GM12873 (cell line): ENCODE results near the gene MYH16.
A peak's percentile ranks its signal among the peaks of the same experiment; 100 is the strongest.

Source experiments
- TF ChIP-seq, protein P1 (sequence below): IDR thresholded peaks from 2 replicates; pipeline ENCODE4 v1.5.1; 2012; ENCODE audit warnings: low read depth, mild to moderate bottlenecking, moderate library complexity, low read length, control low read depth; ENCODE audit not compliant: insufficient read depth; ENCODE audit errors: missing control alignments

MYH16 gene

DNA sequence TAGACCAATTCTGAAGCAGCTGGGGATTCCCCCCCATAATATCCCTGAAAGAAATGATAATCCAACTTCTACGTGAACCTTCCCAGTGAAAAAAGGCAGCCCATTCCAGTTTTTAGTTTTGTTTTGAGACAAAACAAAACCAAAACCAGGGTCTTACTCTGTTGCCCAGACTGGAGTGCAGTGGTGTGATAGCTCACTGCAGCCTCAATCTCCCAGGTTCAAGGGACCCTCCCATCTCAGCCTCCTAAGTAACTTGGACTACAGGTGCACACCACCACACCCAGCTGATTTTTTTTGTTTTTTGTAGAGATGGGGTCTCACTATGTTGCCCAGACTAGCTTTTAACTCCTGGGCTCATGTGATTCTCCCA, 40.5 kb downstream of the MYH16 start:
- TF ChIP-seq, protein P1, sequence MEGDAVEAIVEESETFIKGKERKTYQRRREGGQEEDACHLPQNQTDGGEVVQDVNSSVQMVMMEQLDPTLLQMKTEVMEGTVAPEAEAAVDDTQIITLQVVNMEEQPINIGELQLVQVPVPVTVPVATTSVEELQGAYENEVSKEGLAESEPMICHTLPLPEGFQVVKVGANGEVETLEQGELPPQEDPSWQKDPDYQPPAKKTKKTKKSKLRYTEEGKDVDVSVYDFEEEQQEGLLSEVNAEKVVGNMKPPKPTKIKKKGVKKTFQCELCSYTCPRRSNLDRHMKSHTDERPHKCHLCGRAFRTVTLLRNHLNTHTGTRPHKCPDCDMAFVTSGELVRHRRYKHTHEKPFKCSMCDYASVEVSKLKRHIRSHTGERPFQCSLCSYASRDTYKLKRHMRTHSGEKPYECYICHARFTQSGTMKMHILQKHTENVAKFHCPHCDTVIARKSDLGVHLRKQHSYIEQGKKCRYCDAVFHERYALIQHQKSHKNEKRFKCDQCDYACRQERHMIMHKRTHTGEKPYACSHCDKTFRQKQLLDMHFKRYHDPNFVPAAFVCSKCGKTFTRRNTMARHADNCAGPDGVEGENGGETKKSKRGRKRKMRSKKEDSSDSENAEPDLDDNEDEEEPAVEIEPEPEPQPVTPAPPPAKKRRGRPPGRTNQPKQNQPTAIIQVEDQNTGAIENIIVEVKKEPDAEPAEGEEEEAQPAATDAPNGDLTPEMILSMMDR: no peak

DNA sequence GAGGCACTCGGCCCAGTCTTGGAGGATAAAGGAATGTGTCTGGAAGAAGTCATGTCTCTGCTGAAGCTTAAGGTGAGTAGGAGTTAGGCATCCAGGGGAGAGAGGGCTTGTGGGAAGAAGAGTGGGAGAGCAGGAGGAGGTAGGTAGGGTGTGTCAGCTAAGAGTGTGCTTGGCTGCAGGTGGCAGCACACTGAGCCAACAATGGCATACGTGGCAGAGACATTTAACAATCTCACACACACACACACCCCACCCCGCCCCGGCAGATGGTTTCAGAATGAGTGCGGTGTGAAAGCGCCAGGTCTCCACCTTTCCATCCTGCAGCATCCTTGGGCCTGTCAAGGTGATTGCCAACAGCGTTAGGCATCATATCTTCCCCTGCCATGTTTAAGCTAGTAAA, 41.9 kb downstream of the MYH16 start:
- TF ChIP-seq, protein P1: peak; percentile 29

DNA sequence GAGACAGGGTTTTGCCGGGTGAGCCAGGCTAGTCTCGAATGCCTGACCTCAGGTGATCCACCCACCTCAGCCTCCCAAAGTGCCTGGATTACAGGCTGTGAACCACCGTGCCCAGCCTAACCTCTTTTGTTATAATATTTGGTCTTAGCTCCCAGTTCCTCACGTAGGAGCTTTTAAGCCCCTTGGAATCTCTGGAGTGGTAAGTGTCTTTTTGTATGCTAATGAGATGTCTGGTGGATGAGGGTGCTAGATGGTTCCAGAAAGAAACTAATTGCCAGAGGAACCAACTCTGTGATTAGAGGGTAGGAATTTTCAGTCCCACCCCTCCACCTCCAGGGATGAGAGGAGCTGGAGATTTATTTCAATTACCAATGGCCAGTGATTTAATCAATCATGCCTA, 47.7 kb downstream of the MYH16 start:
- TF ChIP-seq, protein P1: no peak

DNA sequence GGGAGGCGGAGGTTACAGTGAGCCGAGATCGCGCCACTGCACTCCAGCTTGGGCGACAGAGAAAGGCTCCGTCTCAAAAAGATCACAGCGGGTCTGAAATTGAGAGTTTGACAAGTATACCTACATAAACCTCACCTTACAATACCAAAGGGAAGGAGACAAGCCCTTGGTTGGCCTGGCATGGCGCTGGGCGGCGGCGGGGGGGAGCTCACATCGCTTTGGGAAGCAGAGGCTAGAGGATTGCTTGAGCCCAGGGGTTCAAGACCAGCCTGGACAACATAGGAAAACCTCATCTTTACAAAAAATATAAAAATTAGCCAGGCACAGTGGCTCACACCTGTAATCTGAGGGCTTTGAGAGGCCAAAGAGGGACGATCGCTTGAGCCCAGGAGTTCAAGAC, 51.9 kb downstream of the MYH16 start:
- TF ChIP-seq, protein P1: no peak

DNA sequence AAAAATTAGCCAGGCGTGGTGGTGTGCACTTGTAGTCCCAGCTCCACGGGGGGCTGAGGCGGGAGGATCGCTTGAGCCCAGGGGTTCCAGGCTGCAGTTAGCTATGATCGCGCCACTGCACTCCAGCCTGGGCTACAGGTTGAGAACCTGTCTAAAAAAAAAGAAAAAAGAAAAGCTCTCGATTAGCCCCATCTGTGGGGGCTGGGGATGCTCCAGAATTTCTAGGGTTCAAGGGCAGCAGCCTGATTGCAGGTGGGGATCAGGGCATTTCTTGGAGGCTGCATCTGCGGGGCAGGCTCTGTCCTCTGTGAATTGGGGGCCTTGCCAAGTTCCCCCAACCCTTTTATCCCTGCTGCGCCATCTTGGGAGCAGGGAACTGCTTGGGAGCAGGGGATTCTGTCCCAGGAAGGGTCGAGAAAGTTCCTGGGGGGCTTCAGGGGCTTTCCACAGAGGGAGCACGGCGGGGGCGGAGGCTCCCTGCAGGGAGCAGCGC, 52.4 kb downstream of the MYH16 start:
- TF ChIP-seq, protein P1: no peak

DNA sequence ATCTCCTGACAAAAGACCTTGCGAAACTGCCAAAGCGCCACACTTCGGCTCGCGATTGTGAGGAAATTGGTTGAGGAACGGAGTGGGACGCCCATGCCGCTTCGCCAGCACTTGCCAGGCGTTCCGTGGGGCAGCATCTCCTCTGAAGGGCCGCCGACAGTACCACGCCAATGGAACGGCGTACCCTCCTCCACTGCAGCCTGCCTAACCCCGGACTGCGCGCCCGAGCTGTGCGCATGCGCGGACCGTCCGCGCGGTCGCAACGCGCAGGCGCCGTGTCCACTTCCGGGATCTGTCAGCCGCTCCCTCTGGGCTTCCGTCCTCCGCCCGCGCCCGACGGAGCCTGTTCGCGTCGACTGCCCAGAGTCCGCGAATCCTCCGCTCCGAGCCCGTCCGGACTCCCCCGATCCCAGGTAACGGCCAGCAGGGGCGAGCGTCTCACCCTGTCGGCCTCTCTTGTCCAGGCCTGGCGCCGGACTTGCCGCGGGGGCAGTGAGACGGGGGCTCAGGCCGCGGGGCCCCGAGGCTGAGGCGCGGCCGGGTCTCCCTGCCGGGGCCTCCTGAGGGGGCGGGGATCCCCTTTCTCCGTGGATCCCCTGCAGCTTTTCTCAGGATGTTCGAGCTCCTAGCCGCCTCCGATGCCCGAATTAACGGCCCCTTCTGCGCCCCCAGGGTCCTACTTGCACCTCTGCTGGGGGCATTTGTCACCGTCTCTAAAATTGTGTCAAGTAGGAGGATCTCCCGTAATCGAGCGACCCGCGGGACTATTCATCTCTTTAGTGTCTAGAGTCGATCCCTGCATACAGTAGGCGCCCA, 53.2 kb downstream of the MYH16 start, which contains the start of gene ARPC1A:
Gene ARPC1A, plus strand, starts transcription at position 307 of the 816 bp plus-strand sequence. CDS start 7,456 bp downstream, outside the sequence.
- TF ChIP-seq, protein P1: no peak

DNA sequence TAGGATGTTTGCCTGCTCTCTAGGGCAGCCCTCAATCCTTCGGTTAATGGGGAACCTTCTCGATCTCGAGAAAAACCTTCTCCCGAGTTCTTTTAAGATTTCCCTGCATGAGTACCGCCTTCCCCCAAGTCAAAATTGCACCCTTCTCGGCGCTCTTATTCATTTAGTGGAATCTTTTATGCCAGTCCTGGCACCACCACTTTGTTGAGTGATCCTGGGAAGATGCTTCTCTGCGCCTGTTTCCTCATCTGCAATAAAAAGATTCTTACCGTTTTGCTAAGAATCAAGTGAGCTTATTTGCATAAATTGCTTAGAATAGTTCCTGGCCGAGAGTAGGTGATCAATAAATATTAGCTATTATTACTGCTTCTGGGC, 53.8 kb downstream of the MYH16 start:
- TF ChIP-seq, protein P1: no peak
